AG10803 (cell line): Measurements from ENCODE around the gene APOC4.
"Not testable (repeated sequence)": the region's sequence is repeated elsewhere in the genome, so short reads cannot be mapped to it uniquely, and the experiment has no call there.

ENCODE experiments used
- DNase-seq: peaks from one replicate; pipeline ENCODE4 v3.0.0; 2010; ENCODE audit warnings: low read depth
- H3K4me3 ChIP-seq: 2 replicates; pipeline ENCODE4 v1.5.1; 2011; ENCODE audit warnings: mild to moderate bottlenecking, low read length, control low read depth
- TF ChIP-seq, protein P1 (sequence below): conservative IDR thresholded peaks from 2 replicates; pipeline ENCODE4 v1.5.1; 2011; ENCODE audit warnings: mild to moderate bottlenecking, low read length, control low read depth, inconsistent platforms

The APOC4 gene

DNA sequence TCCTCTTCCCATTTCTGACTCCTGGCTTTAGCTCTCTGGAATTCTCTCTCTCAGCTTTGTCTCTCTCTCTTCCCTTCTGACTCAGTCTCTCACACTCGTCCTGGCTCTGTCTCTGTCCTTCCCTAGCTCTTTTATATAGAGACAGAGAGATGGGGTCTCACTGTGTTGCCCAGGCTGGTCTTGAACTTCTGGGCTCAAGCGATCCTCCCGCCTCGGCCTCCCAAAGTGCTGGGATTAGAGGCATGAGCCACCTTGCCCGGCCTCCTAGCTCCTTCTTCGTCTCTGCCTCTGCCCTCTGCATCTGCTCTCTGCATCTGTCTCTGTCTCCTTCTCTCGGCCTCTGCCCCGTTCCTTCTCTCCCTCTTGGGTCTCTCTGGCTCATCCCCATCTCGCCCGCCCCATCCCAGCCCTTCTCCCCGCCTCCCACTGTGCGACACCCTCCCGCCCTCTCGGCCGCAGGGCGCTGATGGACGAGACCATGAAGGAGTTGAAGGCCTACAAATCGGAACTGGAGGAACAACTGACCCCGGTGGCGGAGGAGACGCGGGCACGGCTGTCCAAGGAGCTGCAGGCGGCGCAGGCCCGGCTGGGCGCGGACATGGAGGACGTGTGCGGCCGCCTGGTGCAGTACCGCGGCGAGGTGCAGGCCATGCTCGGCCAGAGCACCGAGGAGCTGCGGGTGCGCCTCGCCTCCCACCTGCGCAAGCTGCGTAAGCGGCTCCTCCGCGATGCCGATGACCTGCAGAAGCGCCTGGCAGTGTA lies 33.8 kb upstream of the APOC4 start:
- H3K4me3 ChIP-seq: no peak overlapping the region
- DNase-seq: no peak
- TF ChIP-seq, protein P1, sequence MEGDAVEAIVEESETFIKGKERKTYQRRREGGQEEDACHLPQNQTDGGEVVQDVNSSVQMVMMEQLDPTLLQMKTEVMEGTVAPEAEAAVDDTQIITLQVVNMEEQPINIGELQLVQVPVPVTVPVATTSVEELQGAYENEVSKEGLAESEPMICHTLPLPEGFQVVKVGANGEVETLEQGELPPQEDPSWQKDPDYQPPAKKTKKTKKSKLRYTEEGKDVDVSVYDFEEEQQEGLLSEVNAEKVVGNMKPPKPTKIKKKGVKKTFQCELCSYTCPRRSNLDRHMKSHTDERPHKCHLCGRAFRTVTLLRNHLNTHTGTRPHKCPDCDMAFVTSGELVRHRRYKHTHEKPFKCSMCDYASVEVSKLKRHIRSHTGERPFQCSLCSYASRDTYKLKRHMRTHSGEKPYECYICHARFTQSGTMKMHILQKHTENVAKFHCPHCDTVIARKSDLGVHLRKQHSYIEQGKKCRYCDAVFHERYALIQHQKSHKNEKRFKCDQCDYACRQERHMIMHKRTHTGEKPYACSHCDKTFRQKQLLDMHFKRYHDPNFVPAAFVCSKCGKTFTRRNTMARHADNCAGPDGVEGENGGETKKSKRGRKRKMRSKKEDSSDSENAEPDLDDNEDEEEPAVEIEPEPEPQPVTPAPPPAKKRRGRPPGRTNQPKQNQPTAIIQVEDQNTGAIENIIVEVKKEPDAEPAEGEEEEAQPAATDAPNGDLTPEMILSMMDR: no peak

GRCh38 chr19:44908836-44909261 lies 33.2 kb upstream of the APOC4 start:
- H3K4me3 ChIP-seq: no peak overlapping the region
- TF ChIP-seq, protein P1: no peak
- no peak for DNase-seq

DNA sequence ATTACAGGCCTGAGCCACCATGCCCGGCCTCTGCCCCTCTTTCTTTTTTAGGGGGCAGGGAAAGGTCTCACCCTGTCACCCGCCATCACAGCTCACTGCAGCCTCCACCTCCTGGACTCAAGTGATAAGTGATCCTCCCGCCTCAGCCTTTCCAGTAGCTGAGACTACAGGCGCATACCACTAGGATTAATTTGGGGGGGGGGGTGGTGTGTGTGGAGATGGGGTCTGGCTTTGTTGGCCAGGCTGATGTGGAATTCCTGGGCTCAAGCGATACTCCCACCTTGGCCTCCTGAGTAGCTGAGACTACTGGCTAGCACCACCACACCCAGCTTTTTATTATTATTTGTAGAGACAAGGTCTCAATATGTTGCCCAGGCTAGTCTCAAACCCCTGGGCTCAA lies 32.3 kb upstream of the APOC4 start:
- no peak for DNase-seq
- no peak overlapping the region for H3K4me3 ChIP-seq
- TF ChIP-seq, protein P1: no peak

GRCh38 chr19:44911896-44912295 lies 30.1 kb upstream of the APOC4 start:
- DNase-seq, H3K4me3 ChIP-seq: not testable (repeated sequence)

- no peak overlapping the region for H3K4me3 ChIP-seq
- TF ChIP-seq, protein P1: no peak
- DNase-seq: no peak
Measured at GRCh38 chr19:44912854-44913253, 29.2 kb upstream of the APOC4 start.

- DNase-seq, H3K4me3 ChIP-seq: not testable (repeated sequence)
Measured at GRCh38 chr19:44913512-44914432, 28.3 kb upstream of the APOC4 start.

DNA sequence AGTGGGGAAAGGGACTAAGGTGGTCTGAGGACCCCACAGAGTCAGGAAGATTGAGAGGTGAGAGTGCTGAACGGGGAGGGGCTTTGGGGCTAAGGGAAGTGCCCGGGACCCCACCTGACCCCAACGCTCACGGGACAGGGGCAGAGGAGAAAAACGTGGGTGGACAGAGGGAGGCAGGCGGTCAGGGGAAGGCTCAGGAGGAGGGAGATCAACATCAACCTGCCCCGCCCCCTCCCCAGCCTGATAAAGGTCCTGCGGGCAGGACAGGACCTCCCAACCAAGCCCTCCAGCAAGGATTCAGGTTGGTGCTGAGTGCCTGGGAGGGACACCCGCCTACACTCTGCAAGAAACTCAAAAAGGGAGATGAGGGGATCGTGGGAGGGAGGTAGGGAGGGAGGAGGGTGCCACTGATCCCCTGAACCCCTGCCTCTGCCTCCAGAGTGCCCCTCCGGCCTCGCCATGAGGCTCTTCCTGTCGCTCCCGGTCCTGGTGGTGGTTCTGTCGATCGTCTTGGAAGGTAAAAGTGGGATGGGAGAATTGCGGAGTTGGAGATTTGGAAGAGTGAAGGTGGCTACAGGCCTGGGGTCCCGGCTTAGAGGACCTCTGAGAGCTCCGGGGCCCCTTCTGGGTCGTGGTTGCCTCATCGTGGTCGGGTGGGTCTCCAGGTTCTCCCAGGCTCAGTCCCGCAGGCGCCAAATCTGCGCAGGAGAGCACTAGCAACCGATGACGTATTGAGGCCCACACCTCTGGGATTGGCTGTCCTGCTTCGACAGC lies 27.4 kb upstream of the APOC4 start, which contains the start of gene APOC1:
TSS of gene APOC1 (plus strand) at position 176 of the 774 bp plus-strand sequence. CDS start at position 460, 284 bp downstream.
- DNase-seq: peak; percentile 59
- peak within 1 kb of the TSS; percentile 67 for H3K4me3 ChIP-seq

DNA sequence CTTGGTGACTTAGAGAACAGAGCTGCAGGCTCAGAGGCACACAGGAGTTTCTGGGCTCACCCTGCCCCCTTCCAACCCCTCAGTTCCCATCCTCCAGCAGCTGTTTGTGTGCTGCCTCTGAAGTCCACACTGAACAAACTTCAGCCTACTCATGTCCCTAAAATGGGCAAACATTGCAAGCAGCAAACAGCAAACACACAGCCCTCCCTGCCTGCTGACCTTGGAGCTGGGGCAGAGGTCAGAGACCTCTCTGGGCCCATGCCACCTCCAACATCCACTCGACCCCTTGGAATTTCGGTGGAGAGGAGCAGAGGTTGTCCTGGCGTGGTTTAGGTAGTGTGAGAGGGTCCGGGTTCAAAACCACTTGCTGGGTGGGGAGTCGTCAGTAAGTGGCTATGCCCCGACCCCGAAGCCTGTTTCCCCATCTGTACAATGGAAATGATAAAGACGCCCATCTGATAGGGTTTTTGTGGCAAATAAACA lies 17.8 kb upstream of the APOC4 start:
- TF ChIP-seq, protein P1: no peak
- DNase-seq: no peak
- H3K4me3 ChIP-seq: no peak overlapping the region
